Erythroblast (primary cell): Measurements from ENCODE around the gene IPPK.

Experiments used
- GATA1 ChIP-seq: IDR thresholded peaks from 2 replicates; pipeline ENCODE4 v1.6.1; 2011; ENCODE audit warnings: low read depth, mild to moderate bottlenecking, control low read depth, low read length, moderate library complexity
- POLR2A ChIP-seq: IDR thresholded peaks from 2 replicates; pipeline ENCODE4 v1.6.1; 2011; ENCODE audit warnings: mild to moderate bottlenecking, low read length

GRCh38 chr9:92671323-92671722 is 1.4 kb upstream of the IPPK start:
- TF ChIP-seq POLR2A (no peak), GATA1 (no peak)
